Activated gamma-delta T cell (primary cell): ENCODE measurements around the gene KRT77.
"Not testable (repeated sequence)": the region's sequence is repeated elsewhere in the genome, so short reads cannot be mapped to it uniquely, and the experiment has no call there.

ENCODE experiments used
- DNase-seq: peaks from one replicate; lab custom pipeline; 2025; lab: John Stamatoyannopoulos, UW
- total RNA-seq, 2 donors: gene quantifications; one replicate each; lab custom pipeline; 2026; lab: John Stamatoyannopoulos, UW

Gene KRT77
- total RNA-seq, result 0 reads per million in 2 donors

- no peak for DNase-seq
Measured at GRCh38 chr12:52703424-52703823, at the start of gene KRT77. TSS of gene KRT77 (minus strand) at chr12:52703524. CDS start at chr12:52703434, 90 bp downstream.

DNA sequence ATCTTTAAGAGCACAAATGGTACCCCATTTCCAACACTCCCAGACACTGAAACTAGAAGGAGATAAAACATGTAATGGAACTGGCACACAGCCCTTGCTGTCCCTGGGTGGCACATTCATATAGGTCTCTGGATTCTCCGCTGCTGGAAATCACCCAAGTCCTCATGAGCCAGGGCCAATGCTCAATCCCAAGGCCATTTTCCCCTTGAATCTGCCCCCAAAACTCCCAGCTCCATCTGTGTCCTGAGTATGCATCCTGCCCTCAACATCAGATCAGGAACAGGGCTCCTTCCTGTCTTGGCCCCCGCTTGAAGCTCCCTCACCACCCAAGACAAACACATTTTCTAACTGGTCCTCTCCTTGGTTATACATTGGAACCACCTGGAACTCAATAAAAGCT lies 49.2 kb upstream of the KRT77 start:
- DNase-seq, result no peak

GRCh38 chr12:52751795-52752194 lies 48.5 kb upstream of the KRT77 start:
- DNase-seq, result no peak

- DNase-seq, result not testable (repeated sequence)
Measured at GRCh38 chr12:52750532-52750931, 47.2 kb upstream of the KRT77 start.

GRCh38 chr12:52749827-52750226 lies 46.5 kb upstream of the KRT77 start:
- no peak for DNase-seq

GRCh38 chr12:52748578-52748977 lies 45.3 kb upstream of the KRT77 start:
- DNase-seq, result no peak

- no peak for DNase-seq
Measured at GRCh38 chr12:52745554-52745953, 42.2 kb upstream of the KRT77 start.

DNA sequence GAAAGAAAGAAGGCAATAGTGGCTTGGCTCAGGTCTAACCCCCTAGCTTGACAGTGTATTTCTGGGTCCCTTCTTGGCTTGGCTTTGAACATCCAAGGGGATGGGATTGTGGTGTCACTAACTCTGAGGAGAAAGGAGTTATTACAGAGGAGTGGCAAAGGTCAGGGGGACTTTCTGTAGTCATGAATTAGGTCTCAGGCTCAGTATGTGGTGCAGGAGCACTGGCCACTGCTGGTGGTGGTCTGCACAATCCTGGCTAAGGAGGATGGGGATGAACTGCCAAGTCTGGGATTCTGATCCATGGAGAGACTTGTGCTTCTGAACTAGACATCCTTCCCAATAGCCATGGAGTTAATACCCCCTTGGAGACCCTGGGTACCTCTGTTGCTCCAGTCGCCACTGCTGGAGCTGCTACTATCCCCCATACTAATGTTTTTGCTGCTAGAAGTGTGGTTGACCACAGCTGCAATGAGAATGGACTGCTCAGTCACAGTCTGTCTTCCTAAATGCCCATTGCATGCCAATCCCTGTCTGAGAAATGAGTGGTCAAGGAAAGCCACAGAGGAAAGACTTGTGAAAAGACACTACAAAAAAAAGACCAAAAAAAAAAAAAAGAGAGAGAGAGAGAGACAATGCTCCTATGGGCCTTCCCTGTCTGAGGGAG lies 41.3 kb upstream of the KRT77 start:
- DNase-seq, result no peak

DNA sequence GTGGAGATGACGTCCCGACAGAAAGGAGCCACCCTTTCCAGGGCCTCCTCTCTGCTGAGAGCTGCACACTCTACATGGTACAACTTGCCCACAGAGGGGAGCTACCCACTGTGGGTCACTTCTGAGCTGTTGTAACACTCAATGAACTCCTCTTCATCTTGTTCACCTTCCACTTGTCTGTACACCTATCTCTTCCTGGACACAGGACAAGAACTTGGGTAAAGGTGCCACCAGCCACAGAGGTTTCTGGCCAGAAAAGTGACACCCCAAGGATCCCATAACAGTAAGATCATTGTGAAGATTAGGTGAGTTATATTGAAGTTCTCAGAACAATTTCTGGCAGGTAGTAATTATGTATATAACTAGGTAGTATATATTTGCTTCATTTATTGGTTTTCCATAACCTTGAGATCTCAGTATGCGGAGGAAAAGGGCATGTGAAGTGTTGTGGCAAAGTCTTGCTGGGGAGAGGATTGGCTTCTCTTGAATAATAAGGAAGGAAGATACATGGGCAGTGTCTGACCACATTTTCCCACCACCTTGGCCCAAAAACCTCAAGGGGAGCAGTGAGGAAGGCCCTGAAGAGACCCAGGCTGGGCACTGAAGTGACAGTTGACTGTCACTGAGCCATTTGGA lies 39.6 kb upstream of the KRT77 start:
- no peak for DNase-seq

DNA sequence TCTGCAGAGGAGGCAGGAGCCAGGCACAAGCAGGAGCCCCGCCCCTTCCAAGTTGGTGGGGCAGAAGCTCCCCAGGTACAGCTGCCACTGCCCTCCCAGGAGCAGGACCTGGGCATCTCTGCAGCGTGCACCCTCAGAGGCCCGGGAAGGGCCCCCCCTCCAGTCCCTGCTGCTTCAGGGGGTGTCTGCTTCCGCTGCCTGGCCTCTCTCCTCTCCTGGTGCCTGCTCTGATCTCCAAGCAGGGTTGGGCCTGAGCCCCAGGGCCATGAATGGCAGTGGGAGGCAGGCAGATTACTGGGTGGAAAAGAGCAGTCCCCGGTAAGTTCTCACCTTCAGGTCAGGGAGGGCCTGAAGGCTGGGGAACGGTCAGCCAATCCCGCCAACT lies 38.9 kb upstream of the KRT77 start:
- DNase-seq, result no peak

DNA sequence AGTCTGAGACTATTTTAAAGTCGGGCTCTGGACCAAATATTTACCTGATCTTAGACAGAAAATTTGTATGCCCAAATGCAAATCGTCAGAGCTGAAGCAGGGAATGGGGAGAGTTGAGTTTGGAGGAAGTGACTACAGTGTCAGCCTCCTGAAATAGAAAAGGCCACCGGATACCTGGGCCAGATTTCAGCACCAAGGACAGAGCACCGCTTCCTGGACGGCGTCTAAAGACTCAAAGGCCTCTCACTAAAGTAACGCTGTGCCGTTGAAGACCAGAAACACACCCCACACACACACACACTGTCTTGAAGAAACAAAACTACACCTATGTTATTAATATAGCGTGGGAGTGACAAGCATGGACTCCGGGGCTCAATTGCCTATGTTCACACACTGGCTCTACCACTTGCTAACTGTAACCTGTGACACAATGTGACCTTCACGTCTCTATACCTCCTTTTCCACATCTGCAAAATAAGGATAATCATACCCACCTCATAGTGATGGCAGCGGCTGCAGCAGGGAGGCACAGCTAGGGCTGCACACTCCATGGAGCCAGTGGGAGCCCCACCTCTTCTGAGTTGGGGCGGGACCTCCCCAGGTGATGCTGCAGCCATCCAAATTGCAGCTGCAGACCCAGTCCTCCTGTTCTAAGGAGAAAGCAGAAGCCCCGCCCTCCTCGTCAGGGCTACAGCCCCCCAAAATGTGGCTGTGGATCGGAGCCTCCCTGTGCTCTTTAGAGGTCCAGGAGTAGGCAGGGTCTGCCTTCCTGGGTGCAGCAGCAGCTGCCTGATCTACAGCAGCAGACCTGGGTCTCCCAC lies 38.3 kb upstream of the KRT77 start:
- no peak for DNase-seq

DNA sequence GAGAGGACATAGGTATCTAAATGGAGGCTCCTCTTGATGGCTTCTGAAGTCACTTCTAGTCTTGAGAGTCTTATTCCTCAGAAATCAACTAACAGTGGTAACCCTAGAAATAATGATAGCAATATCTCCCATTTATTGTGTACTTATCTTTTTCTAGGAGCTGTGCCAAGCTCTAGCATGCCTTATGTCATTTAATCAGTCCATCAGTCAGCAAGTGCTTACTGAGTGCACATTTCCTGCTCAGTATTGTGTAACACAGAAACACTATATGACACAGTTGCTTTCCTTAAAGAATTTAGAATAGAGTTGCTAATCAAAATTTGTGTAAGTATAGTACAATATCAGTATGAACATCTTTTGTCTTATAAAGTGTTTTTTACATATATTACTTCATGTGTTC lies 37.3 kb upstream of the KRT77 start:
- DNase-seq, result no peak

GRCh38 chr12:52739963-52740362 lies 36.6 kb upstream of the KRT77 start:
- DNase-seq, result no peak

GRCh38 chr12:52735816-52736632 lies 32.7 kb upstream of the KRT77 start:
- no peak for DNase-seq

DNA sequence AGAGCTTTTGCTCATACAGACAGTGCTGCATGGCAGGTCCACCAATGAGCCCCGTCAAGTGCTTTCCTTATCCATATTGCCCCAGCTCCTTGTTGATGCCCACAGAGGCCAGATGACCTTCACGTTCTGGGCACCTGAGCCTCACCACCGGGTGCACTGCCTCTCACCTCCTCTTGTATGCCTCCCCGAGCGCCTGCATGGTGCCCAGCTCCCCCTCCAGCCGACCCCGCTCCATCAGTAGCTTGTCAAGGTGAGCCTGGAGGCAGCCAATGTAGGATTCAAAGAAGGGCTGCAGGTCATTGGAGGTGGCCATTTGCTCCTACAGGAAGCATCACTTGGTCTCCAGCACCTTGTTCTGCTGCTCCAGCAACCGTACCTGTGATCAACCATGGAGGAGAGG lies 31.8 kb upstream of the KRT77 start:
- DNase-seq, result no peak

DNA sequence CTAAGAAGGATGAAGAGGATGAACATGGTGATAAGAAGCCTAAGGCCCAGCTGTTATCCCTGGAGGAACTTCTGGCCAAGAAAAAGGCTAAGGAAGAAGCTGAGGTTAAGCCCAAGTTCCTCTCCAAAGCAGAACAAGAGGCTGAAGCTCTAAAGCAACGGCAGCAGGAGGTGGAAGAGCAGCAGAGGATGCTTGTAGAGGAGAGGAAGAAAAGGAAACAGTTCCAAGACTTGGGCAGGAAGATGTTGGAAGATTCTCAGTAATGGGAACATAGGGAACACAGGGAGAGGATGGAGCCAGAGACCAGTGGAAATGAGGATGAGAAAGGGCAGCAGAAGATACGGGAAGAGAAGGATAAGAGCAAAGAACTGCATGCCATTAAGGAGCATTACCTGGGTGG lies 27.5 kb upstream of the KRT77 start:
- DNase-seq, result no peak

GRCh38 chr12:52730383-52730782 lies 27.1 kb upstream of the KRT77 start:
- no peak for DNase-seq

- no peak for DNase-seq
Measured at GRCh38 chr12:52729147-52729546, 25.8 kb upstream of the KRT77 start.

- DNase-seq, result no peak
Measured at GRCh38 chr12:52728374-52728773, 25.1 kb upstream of the KRT77 start.

DNA sequence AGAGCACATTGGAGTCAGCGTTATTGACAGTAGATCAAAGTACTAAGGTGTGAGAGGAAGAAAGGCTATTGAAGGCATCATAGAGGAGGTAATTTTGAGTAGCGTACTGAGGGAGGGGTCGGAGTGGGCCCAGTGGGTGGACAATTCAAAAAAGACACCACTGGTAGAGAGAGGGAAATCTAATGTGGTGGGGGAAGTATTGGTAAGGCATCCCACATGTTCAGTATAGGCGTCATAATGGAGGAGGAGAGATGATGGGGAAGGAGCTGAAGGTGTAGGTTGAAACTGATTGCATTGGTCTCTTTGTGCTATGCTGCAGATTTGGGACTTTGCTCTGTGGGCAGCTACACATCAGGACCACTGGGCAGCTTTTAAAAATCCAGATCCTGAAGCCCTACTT lies 23.7 kb upstream of the KRT77 start:
- no peak for DNase-seq

GRCh38 chr12:52726451-52726850 lies 23.1 kb upstream of the KRT77 start:
- DNase-seq, result no peak

GRCh38 chr12:52724384-52724783 lies 21.1 kb upstream of the KRT77 start:
- DNase-seq, result no peak
